ENCODE results near the gene SNRNP25.

SNRNP25 gene

DNA sequence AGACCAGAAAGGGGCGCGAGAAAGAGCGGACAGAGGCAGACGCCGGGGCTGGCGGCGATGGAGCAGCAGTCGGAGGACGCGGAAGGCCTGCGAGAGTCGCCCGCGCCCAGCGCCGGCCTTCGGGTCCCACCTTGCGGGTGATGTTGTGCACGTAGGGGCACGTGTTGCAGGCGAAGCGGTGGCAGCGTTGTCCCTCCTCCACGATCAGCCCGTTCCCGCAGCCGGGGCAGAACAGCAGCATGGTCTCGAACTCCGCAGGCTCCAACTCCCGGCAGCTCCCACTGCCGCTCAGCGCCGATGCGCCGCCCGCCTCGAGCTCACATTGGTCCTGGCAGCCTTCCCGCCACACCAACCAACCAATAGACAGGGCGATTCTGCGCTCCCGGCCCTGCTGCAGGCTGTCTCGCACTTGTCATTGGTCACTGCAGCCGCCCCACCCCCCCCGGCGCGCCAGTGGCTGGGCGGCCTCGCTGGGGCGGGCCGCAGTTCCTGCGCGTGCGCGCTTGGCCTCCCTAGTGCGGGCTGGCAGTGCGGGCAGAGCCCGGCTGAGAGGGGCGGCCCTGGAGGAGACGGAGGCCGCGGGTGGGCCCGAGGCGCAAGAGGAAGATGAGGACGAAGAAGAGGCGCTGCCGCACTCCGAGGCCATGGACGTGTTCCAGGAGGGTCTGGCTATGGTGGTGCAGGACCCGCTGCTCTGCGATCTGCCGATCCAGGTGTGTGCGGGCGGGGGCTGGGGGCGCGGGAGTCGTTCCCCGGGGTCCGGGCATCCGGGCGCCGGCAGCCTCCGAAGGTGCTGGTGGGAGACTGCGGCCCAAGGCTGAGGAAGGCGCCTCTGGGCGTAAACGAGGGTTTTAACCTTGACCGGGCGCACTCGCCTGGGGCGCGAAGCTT is at the start of gene SNRNP25, which contains the start of gene POLR3K:
Gene SNRNP25, plus strand, starts transcription at position 483 of the 891 bp plus-strand sequence. Its CDS starts 189 bp downstream, at position 672.
Gene POLR3K, minus strand, starts transcription at position 263 of the 891 bp plus-strand sequence. Its CDS starts 22 bp downstream, at position 241.
- POLR2A ChIA-PET: interaction anchor here (0.8 to 1.8 kb wide), 16 partner anchors 9 to 317 kb away, joined by 3 to 20 read pairs (median 4); partner anchors contain the start of gene MRPL28
- peak within 1 kb of the TSS; percentile 84 for H3K27ac ChIP-seq (ENCODE audit: extremely low read depth, low read depth, low read length)
- H3K9me3 ChIP-seq (ENCODE audit: control insufficient read depth, insufficient read depth, low read depth, low read length): no peaks in the 10 kb centered on the region
- H3K4me1 ChIP-seq (ENCODE audit: control insufficient read depth, insufficient read depth, low read length): no peaks in the 10 kb centered on the region
- H3K36me3 ChIP-seq (ENCODE audit: control insufficient read depth in 2 of 2, insufficient read depth in 1 of 2, low read length in 2 of 2): peaks cover 19 to 65% of the 10 kb centered on the region in 2 experiments; a peak in 2 of 3 replicates
- CTCF ChIA-PET: interaction anchor here (1.7 to 1.9 kb wide), 3 partner anchors 11 to 43 kb away, joined by 5 to 8 read pairs (median 8); no protein-coding TSS in a partner anchor
- peak within 1 kb of the TSS; percentile 91 for H3K4me3 ChIP-seq (ENCODE audit: low read depth, low read length)
- TF ChIP-seq ZNF350 (tag by site-specific recombination; IDR thresholded peaks at IDR 0.05) (no peak), ZNF23 (tag by site-specific recombination; IDR thresholded peaks at IDR 0.05; ENCODE audit: borderline replicate concordance) (no peak), ZNF394 (tag by site-specific recombination; IDR thresholded peaks at IDR 0.05; ENCODE audit: borderline replicate concordance) (peak; percentile 58; the same call in 1 of the 2 replicates), ZNF26 (tag by site-specific recombination; IDR thresholded peaks at IDR 0.05) (no peak), ZNF121 (tag by site-specific recombination; IDR thresholded peaks at IDR 0.05) (no peak), ZNF707 (tag by site-specific recombination; IDR thresholded peaks at IDR 0.05) (no peak), ZNF433 (tag by site-specific recombination; IDR thresholded peaks at IDR 0.05; ENCODE audit: low read depth) (no peak), ZNF843 (tag by site-specific recombination; IDR thresholded peaks at IDR 0.05) (no peak; the same call in none of the 2 replicates), ZBTB7A (tag by site-specific recombination; IDR thresholded peaks at IDR 0.05; ENCODE audit: low read depth) (0 out of 2 replicates have a peak, but pooled peaks have one; percentile 71), TRIM28 (IDR thresholded peaks at IDR 0.05; ENCODE audit: borderline replicate concordance, low read length) (no peak; the same call in 1 of the 2 replicates), ZNF324 (tag by site-specific recombination; IDR thresholded peaks at IDR 0.05) (0 out of 2 replicates have a peak, but pooled peaks have one; percentile 26), INSM2 (tag by site-specific recombination; IDR thresholded peaks at IDR 0.05) (peak; percentile 45; the same call in 1 of the 2 replicates), ZNF335 (tag by site-specific recombination; conservative IDR thresholded peaks at IDR 0.05) (peak; percentile 80), ZIC2 (tag by site-specific recombination; IDR thresholded peaks at IDR 0.05) (peak; percentile 37; the same call in 1 of the 2 replicates), ZXDB (tag by site-specific recombination; IDR thresholded peaks at IDR 0.05) (peak; percentile 37; the same call in 1 of the 2 replicates), ZNF138 (tag by site-specific recombination; IDR thresholded peaks at IDR 0.05; ENCODE audit: borderline replicate concordance) (no peak), ZBTB6 (tag by site-specific recombination; IDR thresholded peaks at IDR 0.05) (peak; percentile 94), ZNF571 (tag by site-specific recombination; IDR thresholded peaks at IDR 0.05) (no peak), ZFHX2 (tag by site-specific recombination; conservative IDR thresholded peaks at IDR 0.05) (peak; percentile 75), GLIS2 (tag by site-specific recombination; IDR thresholded peaks at IDR 0.05) (peak; percentile 64), ZNF214 (tag by site-specific recombination; IDR thresholded peaks at IDR 0.05; ENCODE audit: borderline replicate concordance) (no peak), ZNF354C (tag by site-specific recombination; IDR thresholded peaks at IDR 0.05; ENCODE audit: borderline replicate concordance, low read depth) (no peak), ZNF223 (tag by site-specific recombination; IDR thresholded peaks at IDR 0.05) (no peak), ZNF558 (tag by site-specific recombination; IDR thresholded peaks at IDR 0.05) (no peak), ZBTB44 (tag by site-specific recombination; IDR thresholded peaks at IDR 0.05) (no peak; the same call in 1 of the 2 replicates)
- TF ChIP-seq, protein P1, sequence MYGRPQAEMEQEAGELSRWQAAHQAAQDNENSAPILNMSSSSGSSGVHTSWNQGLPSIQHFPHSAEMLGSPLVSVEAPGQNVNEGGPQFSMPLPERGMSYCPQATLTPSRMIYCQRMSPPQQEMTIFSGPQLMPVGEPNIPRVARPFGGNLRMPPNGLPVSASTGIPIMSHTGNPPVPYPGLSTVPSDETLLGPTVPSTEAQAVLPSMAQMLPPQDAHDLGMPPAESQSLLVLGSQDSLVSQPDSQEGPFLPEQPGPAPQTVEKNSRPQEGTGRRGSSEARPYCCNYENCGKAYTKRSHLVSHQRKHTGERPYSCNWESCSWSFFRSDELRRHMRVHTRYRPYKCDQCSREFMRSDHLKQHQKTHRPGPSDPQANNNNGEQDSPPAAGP (tag by site-specific recombination; IDR thresholded peaks at IDR 0.05): peak; percentile 42; the same call in 1 of the 2 replicates
